GM18873 (cell line): ENCODE results near the gene SUPT5H.
"Not testable (repeated sequence)": the region's sequence is repeated elsewhere in the genome, so short reads cannot be mapped to it uniquely, and the experiment has no call there.

Source experiments
- ATAC-seq: cut with Tn5 transposase; IDR thresholded peaks from one replicate; pipeline ENCODE4 v1.9.1; 2021; ENCODE audit warnings: mild to moderate bottlenecking, moderate library complexity, moderate number of reproducible peaks; ENCODE audit not compliant: unreplicated experiment, low FRiP score

The SUPT5H gene

DNA sequence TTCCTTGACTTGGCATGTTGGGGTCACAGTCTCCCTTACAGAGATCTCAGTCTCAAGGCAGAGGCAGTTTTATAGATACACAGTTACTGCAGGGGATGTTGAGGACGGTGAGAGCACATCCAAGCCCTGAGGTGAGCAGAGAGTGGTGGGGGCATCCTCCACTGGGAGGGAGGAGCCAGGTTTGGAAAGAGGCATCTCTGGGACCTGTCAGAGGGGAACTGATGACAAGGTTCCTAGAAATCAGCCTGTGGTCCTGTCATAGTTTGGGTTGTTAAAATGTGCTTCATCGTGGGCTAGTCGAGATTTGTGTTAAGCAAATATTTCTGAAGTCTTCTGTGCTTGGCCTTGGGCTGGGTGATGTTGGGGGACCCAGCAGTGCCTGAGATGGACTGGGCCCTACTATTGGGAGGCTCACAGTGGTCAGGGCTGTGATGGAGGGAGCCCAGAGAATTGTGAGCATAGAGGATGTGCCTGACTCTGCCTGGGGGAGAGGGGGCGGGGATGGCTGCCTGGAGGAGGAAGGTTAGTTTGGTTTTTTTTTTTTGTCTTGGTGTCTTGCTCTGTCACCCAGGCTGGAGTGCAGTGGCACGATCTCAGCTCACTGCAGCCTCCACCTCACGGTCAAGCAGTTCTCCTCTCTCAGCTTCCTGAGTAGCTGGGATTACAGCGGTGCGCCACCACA lies 3.9 kb downstream of the SUPT5H start:
- ATAC-seq, result no peak

DNA sequence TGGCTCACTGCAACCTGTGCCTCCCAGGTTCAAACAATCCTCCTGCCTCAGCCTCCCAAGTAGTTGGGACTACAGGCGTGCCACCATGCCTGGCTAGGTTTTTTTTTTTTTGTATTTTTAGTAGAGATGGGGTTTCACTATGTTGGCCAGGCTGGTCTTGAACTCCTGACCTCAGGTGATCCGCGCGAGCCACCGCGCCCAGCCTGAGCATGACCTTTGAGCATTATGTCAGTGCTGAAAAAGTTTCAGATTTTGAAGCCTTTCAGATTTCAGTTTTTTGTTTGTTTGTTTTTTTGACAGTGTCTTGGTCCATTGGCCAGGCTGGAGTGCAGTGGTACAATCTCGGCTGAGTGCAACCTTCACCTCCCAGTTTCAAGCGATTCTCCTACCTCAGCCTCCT lies 5.9 kb downstream of the SUPT5H start:
- not testable (repeated sequence) for ATAC-seq

DNA sequence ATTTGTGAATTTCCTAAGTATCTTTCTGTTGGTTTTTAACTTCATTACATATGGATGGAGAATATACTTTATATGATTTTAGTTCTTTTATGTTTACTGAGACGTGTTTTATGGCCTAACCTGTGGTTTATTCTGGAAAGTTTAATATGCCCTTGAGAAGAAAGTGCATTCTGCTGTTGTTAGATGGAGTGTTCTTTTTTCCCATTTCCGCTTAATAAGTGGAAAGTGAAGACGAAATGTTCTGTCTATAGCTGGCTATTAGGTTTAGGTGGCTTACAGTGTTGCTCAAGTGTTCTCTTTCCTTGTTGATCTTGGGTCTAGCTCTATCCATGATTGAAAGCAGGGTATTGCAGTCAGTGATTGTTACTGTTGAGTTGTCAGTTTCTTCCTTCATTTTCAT lies 18.0 kb downstream of the SUPT5H start:
- ATAC-seq, result no peak

DNA sequence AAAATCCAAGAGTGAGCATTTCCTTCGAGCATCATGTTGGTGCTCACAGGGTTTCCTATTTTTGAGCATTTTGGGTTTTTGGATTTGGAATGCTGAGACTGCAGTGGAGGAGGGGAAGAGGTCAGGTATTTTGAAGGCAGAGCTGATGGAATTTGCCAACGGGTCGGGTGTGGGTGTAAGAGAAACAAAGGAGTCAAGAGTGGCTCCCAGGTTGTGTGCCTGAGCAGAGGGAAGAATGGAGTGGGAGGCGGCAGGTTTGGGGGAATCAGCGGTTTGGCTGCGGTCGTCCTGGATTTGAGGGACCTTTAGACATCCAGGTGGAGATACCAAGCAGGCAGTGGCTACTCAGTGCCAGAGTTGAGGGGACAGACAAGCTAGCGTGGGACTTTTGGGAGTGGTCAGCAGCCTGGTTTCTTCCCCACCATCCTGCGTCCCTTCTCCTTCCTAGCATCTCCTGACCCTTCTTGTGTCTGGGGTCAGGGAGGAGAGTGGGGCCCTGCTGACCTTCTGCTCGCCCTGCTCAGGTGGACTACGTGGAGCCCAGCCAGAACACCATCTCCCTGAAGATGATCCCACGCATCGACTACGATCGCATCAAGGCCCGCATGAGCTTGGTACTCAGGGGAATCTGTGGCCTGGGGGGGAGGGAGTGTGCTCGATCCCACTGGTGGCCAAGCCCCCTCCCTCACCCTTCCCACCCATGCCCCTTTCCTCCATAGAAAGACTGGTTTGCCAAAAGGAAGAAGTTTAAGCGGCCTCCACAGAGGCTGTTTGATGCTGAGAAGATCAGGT lies 20.8 kb downstream of the SUPT5H start:
- no peak for ATAC-seq

GRCh38 chr19:39467941-39468340 lies 22.6 kb downstream of the SUPT5H start:
- no peak for ATAC-seq

DNA sequence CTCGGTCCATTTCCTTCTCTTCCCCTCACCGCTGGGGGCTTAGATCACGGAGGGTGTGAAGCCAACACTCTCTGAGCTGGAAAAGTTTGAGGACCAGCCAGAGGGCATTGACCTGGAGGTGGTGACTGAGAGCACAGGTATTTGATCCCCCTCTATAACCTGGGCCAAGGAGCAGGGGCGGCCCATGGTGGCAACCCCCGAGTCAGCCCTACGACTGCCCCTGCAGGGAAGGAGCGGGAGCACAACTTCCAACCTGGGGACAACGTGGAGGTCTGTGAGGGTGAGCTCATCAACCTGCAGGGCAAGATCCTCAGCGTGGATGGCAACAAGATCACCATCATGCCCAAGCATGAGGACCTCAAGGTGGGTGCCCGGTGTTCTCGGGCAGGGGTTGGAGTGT lies 23.7 kb downstream of the SUPT5H start:
- ATAC-seq, result no peak

- no peak for ATAC-seq
Measured at GRCh38 chr19:39469567-39469966, 24.2 kb downstream of the SUPT5H start.

GRCh38 chr19:39470724-39471339 lies 25.4 kb downstream of the SUPT5H start:
- ATAC-seq, result no peak

DNA sequence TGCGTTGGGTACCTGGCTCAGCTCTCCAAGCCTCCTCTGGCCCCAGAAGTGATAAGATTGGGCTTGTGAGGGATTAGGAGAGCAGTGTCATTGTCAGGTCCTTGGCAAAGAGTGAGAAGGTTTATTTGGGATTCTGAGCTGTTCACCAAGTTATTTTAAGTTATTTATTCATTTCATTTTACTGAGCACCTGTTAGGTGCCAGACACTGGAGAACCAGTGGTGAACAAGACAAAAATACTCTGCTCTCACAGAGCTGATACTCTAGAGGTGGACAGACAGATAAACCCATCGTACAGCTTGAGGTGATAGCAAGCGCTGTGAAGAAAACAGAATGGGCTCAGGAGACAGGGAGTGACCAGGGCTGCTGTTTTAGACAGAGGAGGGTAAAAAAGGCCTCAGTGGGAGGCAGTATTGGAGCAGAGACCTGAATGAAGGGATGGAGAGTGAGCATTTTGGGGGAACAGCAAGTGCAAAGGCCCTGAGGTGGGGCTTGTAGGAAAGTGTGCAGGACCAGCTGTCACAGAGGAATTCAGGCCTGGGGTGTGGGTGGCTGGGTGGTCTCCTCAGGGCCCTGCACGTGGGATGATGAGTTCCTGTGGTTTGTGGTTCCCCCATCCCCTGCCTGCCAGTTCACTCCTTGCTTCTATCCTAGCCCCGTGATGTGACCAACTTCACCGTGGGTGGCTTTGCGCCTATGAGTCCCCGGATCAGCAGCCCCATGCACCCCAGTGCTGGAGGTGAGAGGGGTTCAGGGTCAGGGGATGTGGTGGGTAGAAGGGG lies 26.6 kb downstream of the SUPT5H start:
- no peak for ATAC-seq

DNA sequence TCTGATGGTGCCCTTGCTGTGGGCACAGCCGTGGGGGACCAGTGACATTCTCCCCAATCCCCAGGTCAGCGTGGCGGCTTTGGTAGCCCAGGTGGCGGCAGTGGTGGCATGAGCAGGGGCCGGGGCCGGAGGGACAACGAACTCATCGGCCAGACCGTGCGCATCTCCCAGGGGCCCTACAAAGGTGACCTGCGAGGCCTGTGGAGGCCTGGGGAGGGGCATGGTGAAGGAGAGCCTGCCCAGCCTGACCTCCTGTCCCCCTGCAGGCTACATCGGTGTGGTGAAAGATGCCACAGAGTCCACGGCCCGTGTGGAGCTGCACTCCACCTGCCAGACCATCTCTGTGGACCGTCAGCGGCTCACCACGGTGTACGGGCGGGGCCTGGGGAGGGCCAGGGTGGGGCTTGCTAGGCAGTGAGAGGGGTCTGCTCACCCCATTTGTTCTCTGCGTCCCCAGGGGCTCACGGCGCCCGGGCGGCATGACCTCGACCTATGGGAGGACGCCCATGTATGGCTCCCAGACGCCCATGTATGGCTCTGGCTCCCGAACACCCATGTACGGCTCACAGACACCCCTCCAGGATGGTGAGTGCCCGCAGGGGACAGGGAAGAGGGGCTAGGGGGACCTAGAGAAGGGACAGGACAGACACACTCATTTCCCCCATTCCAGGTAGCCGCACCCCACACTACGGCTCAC lies 27.5 kb downstream of the SUPT5H start:
- no peak for ATAC-seq

- no peak for ATAC-seq
Measured at GRCh38 chr19:39473443-39473960, 28.1 kb downstream of the SUPT5H start.

- no peak for ATAC-seq
Measured at GRCh38 chr19:39474139-39474620, 28.8 kb downstream of the SUPT5H start.

DNA sequence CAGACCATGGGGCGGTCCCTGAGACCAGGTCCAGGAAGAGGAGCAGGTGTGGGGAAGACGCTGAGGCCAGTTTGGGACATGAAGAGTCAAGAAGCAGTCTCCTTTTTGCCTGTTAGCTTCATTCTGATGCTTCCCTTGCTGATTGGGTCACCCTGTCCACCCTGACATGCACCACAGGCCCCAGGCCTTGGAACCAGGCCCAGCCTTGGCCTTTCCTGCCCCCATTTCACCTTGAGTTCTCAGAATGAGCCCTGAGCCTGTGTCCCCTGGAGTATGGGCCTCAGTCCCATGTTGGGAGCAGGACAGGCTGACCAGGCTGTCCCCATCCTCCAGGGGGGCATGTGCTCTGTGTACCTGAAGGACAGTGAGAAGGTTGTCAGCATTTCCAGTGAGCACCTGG lies 30.4 kb downstream of the SUPT5H start:
- ATAC-seq, result no peak

GRCh38 chr19:39479319-39479801 lies 34.0 kb downstream of the SUPT5H start:
- ATAC-seq, result not testable (repeated sequence)

- no peak for ATAC-seq
Measured at GRCh38 chr19:39479916-39480315, 34.5 kb downstream of the SUPT5H start.

GRCh38 chr19:39480337-39481228 lies 35.2 kb downstream of the SUPT5H start, which contains the start of gene TIMM50:
TSS of gene TIMM50 (plus strand) at chr19:39480838. CDS start at chr19:39480854, 16 bp downstream.
- ATAC-seq, result peak; percentile 71

- ATAC-seq, result no peak
Measured at GRCh38 chr19:39481229-39481545, 35.8 kb downstream of the SUPT5H start.

DNA sequence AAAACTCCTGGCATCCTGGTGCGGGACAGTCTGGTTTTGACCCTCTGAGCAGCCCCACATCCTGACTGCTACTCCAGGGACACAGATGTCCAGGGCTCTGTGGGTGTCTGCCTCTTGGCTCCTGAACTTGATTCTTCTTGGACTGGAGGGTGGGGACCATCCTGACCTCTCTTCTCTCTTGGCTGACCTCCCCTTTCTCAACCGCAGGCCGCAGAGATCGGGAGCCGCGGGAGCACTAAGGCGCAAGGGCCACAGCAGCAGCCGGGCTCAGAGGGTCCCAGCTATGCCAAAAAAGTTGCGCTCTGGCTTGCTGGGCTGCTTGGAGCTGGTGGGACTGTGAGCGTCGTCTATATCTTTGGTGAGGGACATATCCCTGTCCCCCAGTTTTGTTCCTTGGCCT lies 36.3 kb downstream of the SUPT5H start:
- no peak for ATAC-seq

- no peak for ATAC-seq
Measured at GRCh38 chr19:39483141-39483540, 37.8 kb downstream of the SUPT5H start.
